ENCODE data around the gene SFT2D3. TPM values are rescaled to one million over a fixed set of nuclear protein-coding genes. Genes with fewer than 3 reads are reported as not detected.
A peak's percentile ranks its signal among the peaks of the same experiment; 100 is the strongest.

Gene SFT2D3
- total RNA-seq, 1 experiment from 2014 or later, result 8.7 TPM

DNA sequence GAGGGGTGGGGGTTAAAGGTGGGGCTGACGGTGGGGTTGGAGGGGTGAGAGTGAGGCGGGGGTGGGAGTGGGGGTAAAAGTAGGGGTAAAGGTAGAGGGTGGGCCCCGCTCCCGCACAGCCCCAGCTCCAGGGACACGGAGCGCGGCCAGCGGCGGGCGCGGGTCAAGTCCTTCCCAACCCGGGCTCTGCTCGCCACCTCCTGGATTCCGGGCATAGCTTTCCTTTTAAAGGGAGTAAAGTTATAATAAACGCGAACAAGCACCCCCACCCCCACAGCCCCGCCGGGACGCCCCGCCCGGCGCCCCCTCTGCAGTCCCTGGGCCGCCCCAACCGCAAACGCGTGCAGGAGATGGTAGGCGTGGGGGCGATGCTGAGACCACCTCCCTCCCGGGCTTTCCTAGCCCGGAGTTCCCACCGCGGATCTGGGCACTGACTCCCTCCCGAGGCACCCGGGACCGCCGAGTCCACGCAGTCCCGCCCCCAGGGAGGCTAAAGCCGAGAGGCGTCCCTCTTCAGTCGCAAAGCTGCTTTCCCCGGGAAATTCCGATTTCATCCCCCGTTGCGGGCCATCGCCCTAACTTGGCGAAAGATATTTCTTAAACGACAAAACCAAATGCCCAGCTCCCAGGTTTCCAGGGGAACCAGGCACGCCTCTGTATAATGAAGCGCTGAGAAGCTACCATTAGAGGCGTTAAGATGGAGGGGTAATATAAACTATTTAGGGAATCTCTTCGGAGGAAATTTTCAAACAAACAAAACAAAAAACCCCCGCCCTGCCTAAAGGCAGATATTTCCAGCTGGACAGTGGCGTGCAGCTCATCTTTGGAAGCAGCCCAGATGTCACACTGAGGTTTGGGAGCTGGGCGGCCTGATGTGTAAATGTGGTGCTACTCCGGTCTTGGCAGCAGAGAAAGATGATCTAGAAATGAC, 25.7 kb upstream of the SFT2D3 start, which contains the start of gene LIMS2:
TSS of gene LIMS2 (minus strand) at position 200 of the 931 bp plus-strand sequence. CDS start 506 bp downstream, outside the sequence.
- Histone ChIP-seq H3K4me3 (peak within 1 kb of the TSS; percentile 48), H3K36me3 (no peaks in the 10 kb centered on the region), H3K27me3 (no peaks in the 10 kb centered on the region), H3K9me3 (no peaks in the 10 kb centered on the region)
- peak; percentile 69 for DNase-seq

GRCh38 chr2:127676906-127677305, 24.4 kb upstream of the SFT2D3 start:
- Histone ChIP-seq H3K27me3 (no peaks in the 10 kb centered on the region), H3K36me3 (no peaks in the 10 kb centered on the region), H3K4me3 (no peak overlapping the region), H3K9me3 (no peaks in the 10 kb centered on the region)
- DNase-seq, result no peak

DNA sequence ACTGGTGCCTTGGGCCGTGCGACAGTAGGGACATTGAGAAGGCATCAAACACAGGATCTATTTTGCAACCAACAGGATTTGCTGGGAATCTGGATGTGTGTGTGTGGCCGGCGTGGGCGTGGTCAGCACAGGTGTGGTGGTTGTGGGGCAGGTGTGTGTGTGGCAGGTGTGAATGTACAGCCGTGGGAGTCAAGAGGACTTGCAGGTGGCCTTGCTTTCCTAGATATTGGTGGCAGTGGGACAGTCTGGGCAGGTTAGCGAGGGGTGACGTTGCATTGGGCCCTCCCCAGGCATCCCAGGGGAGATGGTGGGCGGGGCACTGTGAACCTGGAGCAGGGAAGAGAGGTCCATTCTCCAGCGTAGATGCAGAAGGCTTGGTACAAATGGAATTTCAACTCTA, 22.8 kb upstream of the SFT2D3 start:
- Histone ChIP-seq H3K36me3 (no peaks in the 10 kb centered on the region), H3K9me3 (no peaks in the 10 kb centered on the region), H3K27me3 (no peaks in the 10 kb centered on the region), H3K4me3 (no peak overlapping the region)
- no peak for DNase-seq

DNA sequence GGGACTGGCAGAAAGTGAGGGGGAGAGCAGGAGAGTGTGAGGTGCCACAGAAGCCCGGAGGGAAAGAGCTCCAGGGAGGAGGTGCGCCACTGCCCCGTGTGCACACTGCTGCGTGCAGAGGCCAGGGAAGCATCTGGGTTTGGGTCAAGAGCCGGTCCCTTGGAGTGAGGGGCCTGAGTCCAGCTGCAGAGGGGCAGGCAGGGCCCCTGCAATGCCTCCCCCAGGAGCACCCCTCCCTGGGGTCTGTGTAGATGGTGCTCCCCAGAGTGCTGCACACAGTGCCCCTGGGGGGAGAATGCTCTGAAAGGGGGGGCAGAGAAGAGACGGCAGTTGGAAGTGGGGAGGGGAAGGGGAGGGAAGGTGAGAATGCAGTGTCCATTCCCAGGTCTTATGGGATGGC, 22.3 kb upstream of the SFT2D3 start:
- no peak for DNase-seq
- H3K27me3 ChIP-seq, result no peaks in the 10 kb centered on the region
- H3K9me3 ChIP-seq, result no peaks in the 10 kb centered on the region
- no peaks in the 10 kb centered on the region for H3K36me3 ChIP-seq
- H3K4me3 ChIP-seq, result no peak overlapping the region

- Histone ChIP-seq H3K27me3 (no peaks in the 10 kb centered on the region), H3K4me3 (no peak overlapping the region), H3K9me3 (no peaks in the 10 kb centered on the region), H3K36me3 (no peaks in the 10 kb centered on the region)
- DNase-seq, result no peak
Measured at GRCh38 chr2:127679680-127680361, 21.5 kb upstream of the SFT2D3 start.

- no peak overlapping the region for H3K4me3 ChIP-seq
- DNase-seq, result no peak
Measured at GRCh38 chr2:127680706-127681287, 20.5 kb upstream of the SFT2D3 start.

GRCh38 chr2:127681288-127681804, 20.0 kb upstream of the SFT2D3 start:
- no peaks in the 10 kb centered on the region for H3K9me3 ChIP-seq
- H3K36me3 ChIP-seq, result no peaks in the 10 kb centered on the region
- H3K27me3 ChIP-seq, result no peaks in the 10 kb centered on the region
- H3K4me3 ChIP-seq, result no peak overlapping the region
- DNase-seq, result no peak

More at GRCh38 chr2:127680706-127681287, 20.5 kb upstream of the SFT2D3 start:
- Histone ChIP-seq H3K9me3 (no peaks in the 10 kb centered on the region), H3K27me3 (no peaks in the 10 kb centered on the region), H3K36me3 (no peaks in the 10 kb centered on the region)

DNA sequence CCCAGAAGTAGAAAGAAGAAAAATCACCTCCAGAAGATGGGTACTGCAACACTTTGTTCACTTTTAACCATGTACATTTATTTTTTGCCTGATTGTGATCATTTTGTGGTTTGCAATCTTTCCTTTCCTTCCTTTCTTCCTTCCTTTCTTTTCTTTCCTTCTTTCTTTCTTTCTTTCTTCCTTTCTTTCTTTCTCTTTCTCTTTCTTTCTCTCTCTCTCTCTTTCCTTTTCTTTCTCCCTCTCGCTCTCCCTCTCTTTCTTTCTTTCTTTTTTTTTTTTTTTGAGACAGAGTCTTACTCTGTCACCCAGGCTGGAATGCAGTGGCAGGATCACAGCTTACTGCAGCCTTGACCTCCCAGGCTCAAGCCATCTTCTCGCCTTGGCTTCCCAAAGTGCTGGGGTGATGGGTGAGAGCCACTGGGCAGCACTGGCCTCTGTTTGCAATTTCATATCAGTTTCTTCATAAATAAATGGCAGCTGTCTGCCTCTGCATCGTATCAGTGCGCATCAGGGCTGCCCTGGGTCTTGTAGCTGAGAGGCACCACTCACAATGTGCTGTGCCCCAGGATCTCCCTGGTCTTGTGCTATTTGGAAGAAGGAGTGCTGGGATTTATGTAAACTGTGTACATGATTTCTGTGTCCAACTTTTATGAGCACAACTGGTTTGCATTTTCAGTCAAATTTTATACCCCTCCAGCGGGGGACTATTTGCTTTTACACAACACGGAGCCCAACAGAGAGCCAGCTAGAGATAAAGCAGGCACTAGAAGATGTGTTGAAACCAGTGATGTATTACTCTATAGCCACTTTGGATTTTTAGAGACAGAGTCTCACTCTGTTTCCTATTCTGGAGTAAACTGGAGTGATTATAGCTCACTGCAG, 19.1 kb upstream of the SFT2D3 start:
- Histone ChIP-seq H3K4me3 (no peak overlapping the region), H3K27me3 (no peaks in the 10 kb centered on the region)

DNA sequence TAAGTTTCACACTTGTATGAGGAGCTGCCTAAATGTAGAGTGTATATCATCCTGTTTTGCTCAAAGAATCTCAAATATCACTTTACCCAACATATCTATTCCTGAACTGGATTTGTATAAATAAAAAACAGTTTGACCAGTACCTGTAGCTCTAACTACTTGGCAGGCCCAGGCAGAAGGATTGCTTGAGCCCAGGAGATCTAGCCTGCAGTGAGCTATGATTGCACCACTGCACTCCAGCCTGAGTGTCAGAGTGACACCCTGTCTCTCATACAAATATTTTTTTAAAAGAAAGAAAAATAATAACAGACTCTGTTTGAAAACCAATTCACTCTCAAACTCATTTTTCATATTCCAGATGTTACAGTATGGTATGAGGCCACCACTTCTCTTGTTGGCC, 18.2 kb upstream of the SFT2D3 start:
- H3K36me3 ChIP-seq, result no peaks in the 10 kb centered on the region
- H3K9me3 ChIP-seq, result no peaks in the 10 kb centered on the region; the same call in 1 of the 2 replicates
- peaks cover under 1% of the 10 kb centered on the region; the same call in 1 of the 2 replicates for H3K27me3 ChIP-seq
- no peak for DNase-seq
- H3K4me3 ChIP-seq, result no peak overlapping the region

More for the DNA sequence above, 19.1 kb upstream of the SFT2D3 start:
- Histone ChIP-seq H3K9me3 (no peaks in the 10 kb centered on the region), H3K36me3 (no peaks in the 10 kb centered on the region)
- no peak for DNase-seq

- Histone ChIP-seq H3K27me3 (peaks cover 2% of the 10 kb centered on the region; the same call in 1 of the 2 replicates), H3K9me3 (peaks cover 4% of the 10 kb centered on the region), H3K4me3 (no peak overlapping the region), H3K36me3 (no peaks in the 10 kb centered on the region)
- DNase-seq, result peak; percentile 62
Measured at GRCh38 chr2:127683757-127684156, 17.5 kb upstream of the SFT2D3 start.

- DNase-seq, result no peak
- no peak overlapping the region for H3K4me3 ChIP-seq
Measured at GRCh38 chr2:127685410-127686080, 15.8 kb upstream of the SFT2D3 start.

GRCh38 chr2:127688405-127688804, 12.9 kb upstream of the SFT2D3 start:
- no peaks in the 10 kb centered on the region for H3K36me3 ChIP-seq
- peaks cover 2% of the 10 kb centered on the region; the same call in 1 of the 2 replicates for H3K27me3 ChIP-seq
- peaks cover 13% of the 10 kb centered on the region for H3K9me3 ChIP-seq
- no peak overlapping the region for H3K4me3 ChIP-seq
- no peak for DNase-seq

More at GRCh38 chr2:127685410-127686080, 15.8 kb upstream of the SFT2D3 start:
- Histone ChIP-seq H3K36me3 (no peaks in the 10 kb centered on the region), H3K27me3 (peaks cover 2% of the 10 kb centered on the region; the same call in 1 of the 2 replicates), H3K9me3 (peaks cover 10% of the 10 kb centered on the region)

GRCh38 chr2:127690696-127691095, 10.6 kb upstream of the SFT2D3 start:
- no peak overlapping the region for H3K4me3 ChIP-seq
- no peak for DNase-seq
- H3K27me3 ChIP-seq, result peaks cover 2% of the 10 kb centered on the region; the same call in 1 of the 2 replicates
- no peaks in the 10 kb centered on the region for H3K36me3 ChIP-seq
- H3K9me3 ChIP-seq, result peaks cover 13% of the 10 kb centered on the region

GRCh38 chr2:127694986-127695385, 6.3 kb upstream of the SFT2D3 start:
- H3K9me3 ChIP-seq, result peaks cover 7% of the 10 kb centered on the region; the same call in 1 of the 2 replicates
- DNase-seq, result peak; percentile 52
- no peaks in the 10 kb centered on the region for H3K27me3 ChIP-seq
- H3K4me3 ChIP-seq, result no peak overlapping the region
- no peaks in the 10 kb centered on the region for H3K36me3 ChIP-seq
